H9 (cell line): ENCODE data around the gene TMEM272. TPM values are rescaled to one million over a fixed set of nuclear protein-coding genes. Genes with fewer than 3 reads are reported as not detected.

ENCODE experiments used
- DNase-seq: peaks from one replicate; pipeline ENCODE4 v3.0.0-alpha.2; 2017
- H2AFZ ChIP-seq: one replicate; pipeline ENCODE4 v1.6.1; 2013; ENCODE audit warnings: mild to moderate bottlenecking, low read length, control low read depth, moderate library complexity
- H2AK5ac ChIP-seq: 2 replicates; pipeline ENCODE4 v1.6.1; 2013; ENCODE audit warnings: low read length, control low read depth, mixed read lengths; ENCODE audit not compliant: insufficient read length
- H2BK120ac ChIP-seq: one replicate; pipeline ENCODE4 v1.6.1; 2013; ENCODE audit warnings: low read depth, mild to moderate bottlenecking, low read length, control low read depth, inconsistent platforms; ENCODE audit not compliant: poor library complexity, severe bottlenecking
- H2BK12ac ChIP-seq: 2 replicates; pipeline ENCODE4 v1.6.1; 2013; ENCODE audit warnings: low read length, control low read depth, mixed read lengths, low read depth; ENCODE audit not compliant: insufficient read length
- H2BK15ac ChIP-seq: 2 replicates; pipeline ENCODE4 v1.6.1; 2013; ENCODE audit warnings: low read depth, low read length, control low read depth
- H2BK20ac ChIP-seq: one replicate; pipeline ENCODE4 v1.6.1; 2013; ENCODE audit warnings: low read depth, mild to moderate bottlenecking, low read length, control low read depth, inconsistent platforms; ENCODE audit not compliant: poor library complexity, severe bottlenecking
- H2BK5ac ChIP-seq: 2 replicates; pipeline ENCODE4 v1.6.1; 2013; ENCODE audit warnings: low read length, control low read depth, mixed read lengths; ENCODE audit not compliant: insufficient read length
- H3K14ac ChIP-seq: 2 replicates; pipeline ENCODE4 v1.6.1; 2013; ENCODE audit warnings: low read length, control low read depth; ENCODE audit not compliant: insufficient read depth
- H3K18ac ChIP-seq: 2 replicates; pipeline ENCODE4 v1.6.1; 2013; ENCODE audit warnings: low read depth, mild to moderate bottlenecking, mixed read lengths, low read length, control low read depth; ENCODE audit not compliant: insufficient read length
- H3K23ac ChIP-seq: 2 replicates; pipeline ENCODE4 v1.6.1; 2013; ENCODE audit warnings: low read length, control low read depth, mixed read lengths, low read depth; ENCODE audit not compliant: insufficient read length
- H3K23me2 ChIP-seq: 2 replicates; pipeline ENCODE4 v1.6.1; 2013; ENCODE audit warnings: low read depth, mild to moderate bottlenecking, mixed read lengths, low read length, control low read depth; ENCODE audit not compliant: insufficient read length, poor library complexity, severe bottlenecking
- H3K27ac ChIP-seq: 2 replicates; pipeline ENCODE4 v1.5.1; 2013; ENCODE audit warnings: low read length, control low read depth, mixed read lengths, low read depth; ENCODE audit not compliant: insufficient read length
- H3K27me3 ChIP-seq: 2 replicates; pipeline ENCODE4 v1.6.1; 2013; ENCODE audit warnings: low read length, control low read depth, inconsistent platforms; ENCODE audit not compliant: insufficient read depth
- H3K4ac ChIP-seq: 2 replicates; pipeline ENCODE4 v1.6.1; 2013; ENCODE audit warnings: low read depth, mild to moderate bottlenecking, control low read depth, inconsistent platforms, low read length, moderate library complexity
- H3K4me1 ChIP-seq: 2 replicates; pipeline ENCODE4 v1.6.1; 2013; ENCODE audit warnings: low read length, control low read depth, inconsistent platforms; ENCODE audit not compliant: insufficient read depth
- H3K4me2 ChIP-seq: 2 replicates; pipeline ENCODE4 v1.6.1; 2013; ENCODE audit warnings: low read length, control low read depth, mixed read lengths; ENCODE audit not compliant: insufficient read length, insufficient read depth
- H3K56ac ChIP-seq: 2 replicates; pipeline ENCODE4 v1.6.1; 2013; ENCODE audit warnings: low read depth, mild to moderate bottlenecking, mixed read lengths, low read length, control low read depth; ENCODE audit not compliant: insufficient read length
- H3K79me1 ChIP-seq: 2 replicates; pipeline ENCODE4 v1.6.1; 2013; ENCODE audit warnings: low read depth, mild to moderate bottlenecking, moderate library complexity, low read length, control low read depth, inconsistent platforms; ENCODE audit not compliant: insufficient read depth, poor library complexity, severe bottlenecking
- H3K79me2 ChIP-seq: 2 replicates; pipeline ENCODE4 v1.6.1; 2013; ENCODE audit warnings: low read length, control low read depth, inconsistent platforms; ENCODE audit not compliant: insufficient read depth
- H3K9ac ChIP-seq: 2 replicates; pipeline ENCODE4 v1.6.1; 2013; ENCODE audit warnings: low read length, control low read depth, mixed read lengths; ENCODE audit not compliant: insufficient read length; ENCODE audit errors: extremely low read depth
- H3K9me3 ChIP-seq: one replicate; pipeline ENCODE4 v1.6.1; 2013; ENCODE audit warnings: low read depth, low read length, inconsistent platforms; ENCODE audit not compliant: control insufficient read depth
- H3T11ph ChIP-seq: one replicate; pipeline ENCODE4 v1.6.1; 2013; ENCODE audit warnings: mild to moderate bottlenecking, low read length, control low read depth, inconsistent platforms
- H4K20me1 ChIP-seq: one replicate; pipeline ENCODE4 v1.6.1; 2013; ENCODE audit not compliant: control insufficient read depth, insufficient read length, insufficient read depth
- H4K5ac ChIP-seq: 2 replicates; pipeline ENCODE4 v1.6.1; 2013; ENCODE audit warnings: low read depth, mild to moderate bottlenecking, mixed read lengths, low read length, control low read depth; ENCODE audit not compliant: insufficient read length
- H4K8ac ChIP-seq: replicated peaks from 2 replicates; pipeline ENCODE4 v1.6.1; 2013; ENCODE audit warnings: low read length, control low read depth, mixed read lengths, low read depth; ENCODE audit not compliant: insufficient read length
- H4K91ac ChIP-seq: 2 replicates; pipeline ENCODE4 v1.6.1; 2013; ENCODE audit warnings: low read depth, mild to moderate bottlenecking, moderate library complexity, mixed read lengths, low read length, control low read depth; ENCODE audit not compliant: insufficient read length
- H3K27ac Mint-ChIP-seq, 3 experiments: 2 replicates in 2 of 3; 3 replicates in 1 of 3; pipeline ENCODE4 v1.8.0; 2020 to 2021; ENCODE audit warnings: mixed read lengths in 3 of 3, mild to moderate bottlenecking in 1 of 3, moderate library complexity in 1 of 3
- H3K27me3 Mint-ChIP-seq: 2 replicates; pipeline ENCODE4 v1.8.0; 2021; ENCODE audit warnings: low read depth, mild to moderate bottlenecking, moderate library complexity, mixed read lengths
- H3K36me3 Mint-ChIP-seq, 3 experiments: 2 replicates in 2 of 3; 3 replicates in 1 of 3; pipeline ENCODE4 v1.8.0; 2020 to 2021; ENCODE audit warnings: low read depth in 3 of 3, mixed read lengths in 3 of 3; ENCODE audit not compliant: insufficient read depth in 1 of 3
- H3K4me1 Mint-ChIP-seq, 2 experiments: 2 replicates each; pipeline ENCODE4 v1.8.0; 2020; ENCODE audit warnings: mixed read lengths in 2 of 2
- H3K4me3 Mint-ChIP-seq, 2 experiments: 2 replicates in 1 of 2; 3 replicates in 1 of 2; pipeline ENCODE4 v1.8.0; 2020 to 2021; ENCODE audit warnings: mild to moderate bottlenecking in 2 of 2, mixed read lengths in 2 of 2, moderate library complexity in 1 of 2
- H3K9me3 Mint-ChIP-seq, 2 experiments: 2 replicates in 1 of 2; 3 replicates in 1 of 2; pipeline ENCODE4 v1.8.0; 2020; ENCODE audit warnings: mild to moderate bottlenecking in 2 of 2, mixed read lengths in 2 of 2, moderate library complexity in 1 of 2
- CTCF ChIP-seq: fragments of 200-600 bp; sonication (generic); conservative IDR thresholded peaks from 3 replicates; pipeline ENCODE4 v1.8.0; 2021; ENCODE audit warnings: antibody characterized with exemption, mild to moderate bottlenecking
- WGBS: extraction: QIAGEN DNeasy Blood & Tissue Kit; methylation state at CpG from one replicate; pipeline ENCODE4 v1.1.7; 2013; ENCODE audit warnings: missing lambda C conversion rate, low lambda C conversion rate, mixed read lengths; ENCODE audit not compliant: insufficient read length; ENCODE audit errors: extremely low coverage; 5-methylcytosine and 5-hydroxymethylcytosine counted together
- total RNA-seq: library from RNA; stranded (reverse); gene quantifications from 2 replicates; pipeline ENCODE4 v1.2.1, GENCODE V29; 2021

The TMEM272 gene
- total RNA-seq, 1 experiment from 2014 or later, result not detected

GRCh38 chr13:51821606-51822005 is 23.4 kb downstream of the TMEM272 start:
- Mint-ChIP-seq H3K27me3 (peaks cover 2% of the 10 kb centered on the region), H3K9me3 (no peaks in the 10 kb centered on the region), H3K27ac (no peak overlapping the region), H3K36me3 (no peaks in the 10 kb centered on the region), H3K4me1 (peaks cover 33 to 38% of the 10 kb centered on the region in 2 experiments), H3K4me3 (no peak overlapping the region)
- Histone ChIP-seq H4K8ac (no peak overlapping the region), H3K4me2 (no peak overlapping the region), H2BK5ac (no peak overlapping the region), H3K79me2 (no peaks in the 10 kb centered on the region), H3K18ac (no peak overlapping the region), H2BK120ac (no peak overlapping the region), H4K20me1 (no peaks in the 10 kb centered on the region), H2AFZ (no peak overlapping the region), H3K56ac (no peak overlapping the region), H3K23ac (no peak overlapping the region), H2BK20ac (no peak overlapping the region), H3K9ac (no peak overlapping the region), H3K23me2 (peaks cover 4% of the 10 kb centered on the region), H2BK15ac (no peak overlapping the region), H3T11ph (no peak overlapping the region), H3K4ac (no peak overlapping the region), H3K79me1 (no peaks in the 10 kb centered on the region), H3K9me3 (no peaks in the 10 kb centered on the region), H4K5ac (no peak overlapping the region), H2BK12ac (no peak overlapping the region), H2AK5ac (no peak overlapping the region), H3K27me3 (peaks cover 2% of the 10 kb centered on the region; the same call in 1 of the 2 replicates), H3K27ac (no peak overlapping the region), H3K14ac (no peak overlapping the region), H4K91ac (no peak overlapping the region), H3K4me1 (peaks cover 3% of the 10 kb centered on the region; the same call in 1 of the 2 replicates)
- TF ChIP-seq CTCF, result no peak
- no CpG with 5 or more reads among the region's 2 CpGs for WGBS
- no peak for DNase-seq
